HepG2 (cell line): ENCODE results near the gene AP4S1. TPM values are rescaled to one million over a fixed set of nuclear protein-coding genes. Genes with fewer than 3 reads are reported as not detected.
A peak's percentile ranks its signal among the peaks of the same experiment; 100 is the strongest.

Experiments
- ATAC-seq: fragments of 200-7000 bp; cut with Tn5 transposase; 3 replicates; pipeline ENCODE4 v1.9.1; 2020; ENCODE audit warnings: mild to moderate bottlenecking, moderate library complexity
- BruUV-seq: library from RNA; stranded (reverse); fragments of 400-500 nt; replicated peaks from 2 replicates; lab custom pipeline; 2021; lab: Mats Ljungman, UMichigan
- CTCF ChIA-PET: fragments of 300-600 bp; formaldehyde crosslinking; extraction: SDS; loops from one replicate; lab custom pipeline; 2021; ENCODE audit warnings: low total read pairs, inconsistent platforms, low intra/inter-chr PET ratio; lab: Yijun Ruan, JAX
- POLR2A ChIA-PET: fragments of 350-600 bp; sonication (Branson Sonifier 250); formaldehyde crosslinking; loops from one replicate; lab custom pipeline; 2020; ENCODE audit warnings: antibody characterized with exemption, inconsistent platforms; lab: Yijun Ruan, JAX
- DNase-seq: peaks from one replicate; pipeline ENCODE4 v3.0.0-alpha.2; 2015; ENCODE audit warnings: low spot score
- FAIRE-seq: peaks from 3 replicates; lab custom pipeline; 2011; peaks lifted over from hg19 to GRCh38; lab: Jason Lieb, UNC
- H2AFZ ChIP-seq: one replicate; pipeline ENCODE4 v1.6.1; 2011; ENCODE audit warnings: low read length, inconsistent platforms
- H3K27ac ChIP-seq: fragments of 300-600 bp; 3 replicates; pipeline ENCODE4 v1.8.0; 2011; ENCODE audit warnings: mixed run types, mild to moderate bottlenecking, mixed read lengths, low read length, inconsistent platforms; ENCODE audit not compliant: insufficient read depth; ENCODE audit errors: extremely low read length
- H3K27me3 ChIP-seq, 2 experiments: fragments of 200-600 bp in 1 of 2; 2 replicates in 1 of 2; 3 replicates in 1 of 2; pipeline versions ENCODE4 v1.6.0 to v1.8.0; 2011; ENCODE audit warnings: low read length in 2 of 2, mild to moderate bottlenecking in 2 of 2, moderate library complexity in 2 of 2, inconsistent platforms in 1 of 2; ENCODE audit not compliant: insufficient read depth in 2 of 2, control insufficient read depth in 1 of 2
- H3K36me3 ChIP-seq, 2 experiments: fragments of 200-600 bp in 1 of 2; replicated peaks in 1 of 2; 2 replicates in 1 of 2; 3 replicates in 1 of 2; pipeline versions ENCODE4 v1.5.1 to v1.8.0; 2011; ENCODE audit warnings: low read length in 2 of 2, inconsistent platforms in 1 of 2; ENCODE audit not compliant: insufficient read depth in 2 of 2, control insufficient read depth in 1 of 2
- H3K4me1 ChIP-seq: 2 replicates; pipeline ENCODE4 v1.5.1; 2012; ENCODE audit warnings: low read length, inconsistent platforms; ENCODE audit not compliant: insufficient read depth
- H3K4me2 ChIP-seq: 2 replicates; pipeline ENCODE4 v1.6.0; 2011; ENCODE audit warnings: low read depth, low read length, inconsistent platforms
- H3K4me3 ChIP-seq, 3 experiments: fragments of 200-600 bp in 1 of 3; sonication (generic), shearing (Covaris generic) in 1 of 3; replicated peaks in 1 of 3; 2 replicates each; pipeline ENCODE4 v1.5.1; 2011 to 2016; ENCODE audit warnings: low read length in 3 of 3, inconsistent platforms in 2 of 3, low read depth in 2 of 3, mild to moderate bottlenecking in 2 of 3, control low read depth in 1 of 3, mixed read lengths in 1 of 3; ENCODE audit not compliant: insufficient read depth in 1 of 3
- H3K79me2 ChIP-seq: one replicate; pipeline ENCODE4 v1.6.1; 2011; ENCODE audit warnings: low read length, inconsistent platforms; ENCODE audit not compliant: insufficient read depth
- H3K9ac ChIP-seq: 2 replicates; pipeline ENCODE4 v1.6.0; 2011; ENCODE audit warnings: mild to moderate bottlenecking, low read depth, low read length, inconsistent platforms; ENCODE audit not compliant: insufficient read depth
- H3K9me3 ChIP-seq: 2 replicates; pipeline ENCODE4 v1.5.1; 2012; ENCODE audit warnings: mild to moderate bottlenecking, low read length
- H4K20me1 ChIP-seq: 2 replicates; pipeline ENCODE4 v1.6.0; 2011; ENCODE audit warnings: inconsistent platforms, mild to moderate bottlenecking, low read length, moderate library complexity; ENCODE audit not compliant: insufficient read depth
- FOXK2 ChIP-seq: fragments of 450-650 bp; IDR thresholded peaks from 2 replicates; pipeline ENCODE4 v1.6.1; 2016
- POLR2A ChIP-seq, 2 experiments: IDR thresholded peaks; 2 replicates each; pipeline ENCODE4 v1.6.1; 2011; ENCODE audit warnings: low read depth in 2 of 2, low read length in 2 of 2, mild to moderate bottlenecking in 1 of 2, moderate library complexity in 1 of 2; ENCODE audit not compliant: insufficient read depth in 1 of 2
- RBM22 ChIP-seq: fragments of 200-400 bp; formaldehyde crosslinking; optimal IDR thresholded peaks from 2 replicates; pipeline ENCODE3; 2017; ENCODE audit warnings: mild to moderate bottlenecking, low read length, moderate library complexity
- REPIN1 ChIP-seq: sonication (generic); formaldehyde crosslinking; IDR thresholded peaks from 2 replicates; pipeline ENCODE4 v1.8.0; 2022; ENCODE audit warnings: missing genetic modification reagents, low read depth, mild to moderate bottlenecking, borderline replicate concordance
- ZNF343 ChIP-seq: sonication (generic); formaldehyde crosslinking; IDR thresholded peaks from 2 replicates; pipeline ENCODE4 v1.4.0; 2020; ENCODE audit warnings: mild to moderate bottlenecking, missing genetic modification reagents
- WGBS: methylation state at CpG from one replicate; pipeline ENCODE4 v1.1.6; 2017; ENCODE audit warnings: low lambda C conversion rate; 5-methylcytosine and 5-hydroxymethylcytosine counted together
- in situ Hi-C: cut with HindIII; loops from 2 replicates; pipeline ENCODE4 v1.10.0; 2017; ENCODE audit warnings: low pct_unique_long_range_greater_than_20kb; ENCODE audit not compliant: extremely low pct_ligation_motif_present
- intact Hi-C: fragments of 100-400 bp; cut with micrococcal nuclease; formaldehyde crosslinking; loops from one replicate; pipeline ENCODE4 v1.10.0; 2022; ENCODE audit not compliant: unreplicated experiment
- polyA plus RNA-seq, 8 experiments: library from polyadenylated mRNA; depleted of rRNA in 3 of 8; stranded (reverse) in 7 of 8; unstranded in 1 of 8; fragments of >200 nt; fragmentation: Illumina TruSeq in 4 of 8; extraction: Trizol in 4 of 8; gene quantifications; 2 replicates each; pipeline versions ENCODE4 v1.2.1 to v1.2.3, GENCODE V29; 2011 to 2016; ENCODE audit warnings: low read depth in 4 of 8, missing spikeins in 1 of 8, mixed read lengths in 1 of 8; ENCODE audit not compliant: insufficient read depth in 1 of 8
- total RNA-seq, 5 experiments: library from RNA; depleted of rRNA; stranded (reverse); fragments of >200 nt; fragmentation: Illumina TruSeq; extraction: Trizol; gene quantifications; 2 replicates each; pipeline ENCODE4 v1.2.3, GENCODE V29; 2016; ENCODE audit warnings: low read depth in 1 of 5

AP4S1 gene
- total and polyA plus RNA-seq, 2 of the 13 experiments (the other 11 are each of a cell fraction or from before 2014, with no cell fraction given) = 3.9 to 21.1 TPM

DNA sequence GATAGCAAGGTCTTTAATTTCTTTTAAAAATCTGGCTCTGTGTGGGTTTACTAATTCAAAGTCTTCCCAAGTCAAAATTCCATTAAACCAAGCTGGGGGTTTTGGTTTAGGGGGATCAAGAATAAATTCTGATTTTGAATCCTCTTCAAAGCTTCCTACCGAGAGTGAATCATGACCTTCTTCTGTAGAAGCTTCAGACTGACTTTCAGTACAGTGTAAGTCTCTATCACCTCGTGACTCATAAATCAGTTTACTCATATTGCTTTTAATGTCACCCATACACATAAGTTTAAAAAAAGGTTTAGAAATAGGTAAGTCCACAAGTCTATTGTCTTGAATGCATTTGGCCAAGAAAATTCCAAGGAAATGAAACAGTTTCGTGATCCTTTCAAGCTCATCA is 81.3 kb downstream of the AP4S1 start:
- no peak for DNase-seq
- no peaks in the 10 kb centered on the region for H3K9me3 ChIP-seq
- no peak overlapping the region for H2AFZ ChIP-seq
- BruUV-seq = TSS peak; percentile 41
- peaks cover 43 to 95% of the 10 kb centered on the region in 2 experiments for H3K36me3 ChIP-seq
- H4K20me1 ChIP-seq = no peaks in the 10 kb centered on the region
- H3K27ac ChIP-seq = no peak overlapping the region
- FAIRE-seq = no peak
- ATAC-seq = no peak
- no peaks in the 10 kb centered on the region for H3K27me3 ChIP-seq
- H3K4me1 ChIP-seq = no peaks in the 10 kb centered on the region
- 96% methylated on average over 3 of the region's 3 CpGs for WGBS
- ChIA-PET POLR2A (no interaction called here), CTCF (no interaction called here)
- intact Hi-C loops = no loop called here
- H3K9ac ChIP-seq = no peak overlapping the region
- in situ Hi-C loops = no loop called here
- no peak overlapping the region for H3K4me2 ChIP-seq
- H3K79me2 ChIP-seq = no peaks in the 10 kb centered on the region
- no peak overlapping the region for H3K4me3 ChIP-seq
- TF ChIP-seq ZNF343 (CRISPR knock-in tag) = no peak
- peak; percentile 67 for TF ChIP-seq RBM22
- TF ChIP-seq POLR2A (IDR thresholded peaks at IDR 0.05; ENCODE audit: insufficient read depth in 1 of 2, low read depth in 2 of 2, low read length in 2 of 2) = 0 out of 4 replicates have a peak, but pooled peaks of 1 of the 2 experiments have one; percentile 26
- TF ChIP-seq, all 625 proteins: peak for 2

- POLR2A ChIA-PET = no interaction called here
- in situ Hi-C loops (no loop called here), intact Hi-C loops (no loop called here)
- TF ChIP-seq REPIN1 (CRISPR knock-in tag) = no peak
- TF ChIP-seq FOXK2 = peak; percentile 30; the same call in 1 of the 2 replicates
- peak; percentile 98 for TF ChIP-seq RBM22
- no peak overlapping the region for H3K9ac ChIP-seq
- no peak overlapping the region for H3K27ac ChIP-seq
- no TSS peak for BruUV-seq
- no peaks in the 10 kb centered on the region for H3K4me1 ChIP-seq
- no peak overlapping the region for H2AFZ ChIP-seq
- no peaks in the 10 kb centered on the region for H3K9me3 ChIP-seq
- no peaks in the 10 kb centered on the region for H3K27me3 ChIP-seq
- DNase-seq (no peak), ATAC-seq (no peak), FAIRE-seq (no peak)
- CTCF ChIA-PET = no interaction called here
- 97% methylated on average over 11 of the region's 11 CpGs for WGBS
- H3K36me3 ChIP-seq = peaks cover 57 to 96% of the 10 kb centered on the region in 2 experiments
- no peak overlapping the region for H3K4me2 ChIP-seq
- H4K20me1 ChIP-seq = no peaks in the 10 kb centered on the region
- H3K79me2 ChIP-seq = no peaks in the 10 kb centered on the region
- H3K4me3 ChIP-seq = no peak overlapping the region
Measured at GRCh38 chr14:31109257-31109656, 83.8 kb downstream of the AP4S1 start.
